Esophagus muscularis mucosa (tissue), 3 donors: ENCODE data around the gene SLC5A5.

Experiments used
- POLR2A ChIP-seq: fragments of 450-650 bp; IDR thresholded peaks from one replicate; pipeline ENCODE4 v1.6.1; 2017; ENCODE audit warnings: antibody characterized with exemption, moderate library complexity, mild to moderate bottlenecking, low read depth
- POLR2AphosphoS5 ChIP-seq, 2 donors: sonication (generic); formaldehyde crosslinking; IDR thresholded peaks; one replicate each; pipeline ENCODE4 v1.6.1; 2017; ENCODE audit warnings: antibody characterized with exemption in 2 of 2
- TF ChIP-seq, protein P1 (sequence below), 3 experiments: fragments of 200-600 bp in 2 of 3; fragments of 450-650 bp in 1 of 3; sonication (generic) in 2 of 3; IDR thresholded peaks; one replicate each; pipeline ENCODE4 v1.5.1; 2017 to 2019; ENCODE audit warnings: antibody characterized with exemption in 3 of 3, mild to moderate bottlenecking in 2 of 3, moderate library complexity in 1 of 3

DNA sequence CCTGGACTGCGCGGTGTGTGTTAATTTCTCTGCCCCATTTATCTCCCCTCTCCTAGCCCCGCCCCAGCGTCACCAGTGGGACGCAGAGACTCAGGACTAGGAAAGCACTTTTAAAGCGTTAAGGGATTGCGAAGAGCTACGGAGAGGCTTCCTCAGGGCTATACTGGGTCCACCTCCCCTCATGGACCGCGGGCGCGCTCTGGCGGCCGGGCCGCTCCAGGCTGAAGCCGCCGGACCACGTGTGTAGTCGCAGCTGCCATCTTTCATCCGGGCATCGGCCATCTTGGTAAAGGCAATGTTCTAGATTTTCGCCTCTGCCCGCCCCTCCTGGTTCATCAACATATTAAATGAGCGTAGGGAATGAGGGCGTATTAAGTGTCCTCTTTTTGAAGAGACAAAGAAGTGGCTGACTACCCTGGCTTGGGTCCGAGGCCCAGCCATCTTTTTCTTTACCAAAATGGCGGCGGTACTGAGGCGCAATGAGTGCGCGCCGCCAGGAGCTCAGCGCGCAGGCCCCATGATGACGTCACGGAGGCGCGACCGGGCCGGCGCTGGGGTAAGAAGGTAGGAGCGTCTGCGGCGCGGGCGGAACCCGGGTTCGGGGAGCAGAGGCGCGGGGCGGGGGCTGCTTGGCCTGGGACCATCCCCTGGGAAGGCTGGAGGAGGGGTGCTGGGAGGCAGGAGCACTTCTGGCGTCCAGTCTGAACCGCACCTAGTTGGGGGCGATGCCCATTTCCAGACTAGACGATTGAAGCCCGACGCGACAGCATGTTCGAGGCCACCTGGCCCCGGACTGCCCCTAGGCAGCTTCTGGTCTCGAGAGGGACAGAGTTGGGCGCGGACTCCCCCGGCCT is 61.0 kb downstream of the SLC5A5 start, which contains the start of gene CCDC124:
- TF ChIP-seq POLR2AphosphoS5 (IDR thresholded peaks at IDR 0.05) (peak; percentile 93 to 97), POLR2A (peak; percentile 84)
- TF ChIP-seq, protein P1, sequence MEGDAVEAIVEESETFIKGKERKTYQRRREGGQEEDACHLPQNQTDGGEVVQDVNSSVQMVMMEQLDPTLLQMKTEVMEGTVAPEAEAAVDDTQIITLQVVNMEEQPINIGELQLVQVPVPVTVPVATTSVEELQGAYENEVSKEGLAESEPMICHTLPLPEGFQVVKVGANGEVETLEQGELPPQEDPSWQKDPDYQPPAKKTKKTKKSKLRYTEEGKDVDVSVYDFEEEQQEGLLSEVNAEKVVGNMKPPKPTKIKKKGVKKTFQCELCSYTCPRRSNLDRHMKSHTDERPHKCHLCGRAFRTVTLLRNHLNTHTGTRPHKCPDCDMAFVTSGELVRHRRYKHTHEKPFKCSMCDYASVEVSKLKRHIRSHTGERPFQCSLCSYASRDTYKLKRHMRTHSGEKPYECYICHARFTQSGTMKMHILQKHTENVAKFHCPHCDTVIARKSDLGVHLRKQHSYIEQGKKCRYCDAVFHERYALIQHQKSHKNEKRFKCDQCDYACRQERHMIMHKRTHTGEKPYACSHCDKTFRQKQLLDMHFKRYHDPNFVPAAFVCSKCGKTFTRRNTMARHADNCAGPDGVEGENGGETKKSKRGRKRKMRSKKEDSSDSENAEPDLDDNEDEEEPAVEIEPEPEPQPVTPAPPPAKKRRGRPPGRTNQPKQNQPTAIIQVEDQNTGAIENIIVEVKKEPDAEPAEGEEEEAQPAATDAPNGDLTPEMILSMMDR (IDR thresholded peaks at IDR 0.05) = peak; percentile 70 to 89 (median 73)
